Measurements from ENCODE around the gene JOSD2.

Gene JOSD2

GRCh38 chr19:50507376-50507775, 3.6 kb downstream of the JOSD2 start:
- DNase-seq, result no peak
- TF ChIP-seq, protein P1, sequence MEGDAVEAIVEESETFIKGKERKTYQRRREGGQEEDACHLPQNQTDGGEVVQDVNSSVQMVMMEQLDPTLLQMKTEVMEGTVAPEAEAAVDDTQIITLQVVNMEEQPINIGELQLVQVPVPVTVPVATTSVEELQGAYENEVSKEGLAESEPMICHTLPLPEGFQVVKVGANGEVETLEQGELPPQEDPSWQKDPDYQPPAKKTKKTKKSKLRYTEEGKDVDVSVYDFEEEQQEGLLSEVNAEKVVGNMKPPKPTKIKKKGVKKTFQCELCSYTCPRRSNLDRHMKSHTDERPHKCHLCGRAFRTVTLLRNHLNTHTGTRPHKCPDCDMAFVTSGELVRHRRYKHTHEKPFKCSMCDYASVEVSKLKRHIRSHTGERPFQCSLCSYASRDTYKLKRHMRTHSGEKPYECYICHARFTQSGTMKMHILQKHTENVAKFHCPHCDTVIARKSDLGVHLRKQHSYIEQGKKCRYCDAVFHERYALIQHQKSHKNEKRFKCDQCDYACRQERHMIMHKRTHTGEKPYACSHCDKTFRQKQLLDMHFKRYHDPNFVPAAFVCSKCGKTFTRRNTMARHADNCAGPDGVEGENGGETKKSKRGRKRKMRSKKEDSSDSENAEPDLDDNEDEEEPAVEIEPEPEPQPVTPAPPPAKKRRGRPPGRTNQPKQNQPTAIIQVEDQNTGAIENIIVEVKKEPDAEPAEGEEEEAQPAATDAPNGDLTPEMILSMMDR (IDR thresholded peaks at IDR 0.05), result no peak
- Histone ChIP-seq H3K36me3 (peaks cover 0 to 14% (median 12%) of the 10 kb centered on the region in 3 donors), H3K4me1 (peaks cover 0 to 15% (median 12%) of the 10 kb centered on the region in 4 donors), H3K9me3 (no peaks in the 10 kb centered on the region), H3K27ac (no peak overlapping the region), H3K4me3 (no peak overlapping the region), H3K27me3 (no peaks in the 10 kb centered on the region)
- intact Hi-C loops (cut with DNase I; ENCODE audit: low total_unique reads), result no loop called here

DNA sequence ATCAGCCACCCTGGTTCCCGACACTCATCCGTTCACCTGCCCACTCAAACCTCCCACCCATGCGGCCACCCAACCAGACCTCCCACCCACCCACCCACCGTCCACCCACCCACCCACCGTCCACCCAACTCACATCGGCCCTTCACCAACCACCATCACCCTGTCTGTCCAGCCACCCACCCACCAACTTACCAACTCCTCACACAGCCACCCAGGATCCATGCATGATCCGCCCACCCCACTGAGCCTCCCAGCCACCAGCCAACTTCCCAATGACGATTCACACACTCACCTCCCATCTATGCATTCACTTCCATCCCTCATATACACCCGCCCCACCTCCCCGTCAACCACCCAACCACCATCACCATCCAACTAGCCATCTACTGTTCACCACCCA, 4.3 kb downstream of the JOSD2 start:
- no peaks in the 10 kb centered on the region for H3K9me3 ChIP-seq
- H3K4me1 ChIP-seq, result peaks cover 0 to 12% (median 11%) of the 10 kb centered on the region in 4 donors
- intact Hi-C loops (cut with DNase I; ENCODE audit: low total_unique reads), result no loop called here
- DNase-seq, result no peak
- no peak overlapping the region for H3K27ac ChIP-seq
- no peaks in the 10 kb centered on the region for H3K27me3 ChIP-seq
- peaks cover 0 to 14% (median 12%) of the 10 kb centered on the region in 3 donors for H3K36me3 ChIP-seq
- no peak overlapping the region for H3K4me3 ChIP-seq
- TF ChIP-seq, protein P1 (IDR thresholded peaks at IDR 0.05), result no peak

GRCh38 chr19:50505856-50506611, 5.0 kb downstream of the JOSD2 start:
- TF ChIP-seq, protein P1 (IDR thresholded peaks at IDR 0.05), result no peak
- no peak overlapping the region for H3K27ac ChIP-seq
- no peaks in the 10 kb centered on the region for H3K9me3 ChIP-seq
- intact Hi-C loops (cut with DNase I; ENCODE audit: low total_unique reads), result no loop called here
- H3K27me3 ChIP-seq, result no peaks in the 10 kb centered on the region
- H3K36me3 ChIP-seq, result peaks cover 0 to 14% (median 12%) of the 10 kb centered on the region in 3 donors
- no peak overlapping the region for H3K4me3 ChIP-seq
- DNase-seq, result no peak
- peaks cover 0 to 12% (median 9%) of the 10 kb centered on the region in 4 donors for H3K4me1 ChIP-seq

DNA sequence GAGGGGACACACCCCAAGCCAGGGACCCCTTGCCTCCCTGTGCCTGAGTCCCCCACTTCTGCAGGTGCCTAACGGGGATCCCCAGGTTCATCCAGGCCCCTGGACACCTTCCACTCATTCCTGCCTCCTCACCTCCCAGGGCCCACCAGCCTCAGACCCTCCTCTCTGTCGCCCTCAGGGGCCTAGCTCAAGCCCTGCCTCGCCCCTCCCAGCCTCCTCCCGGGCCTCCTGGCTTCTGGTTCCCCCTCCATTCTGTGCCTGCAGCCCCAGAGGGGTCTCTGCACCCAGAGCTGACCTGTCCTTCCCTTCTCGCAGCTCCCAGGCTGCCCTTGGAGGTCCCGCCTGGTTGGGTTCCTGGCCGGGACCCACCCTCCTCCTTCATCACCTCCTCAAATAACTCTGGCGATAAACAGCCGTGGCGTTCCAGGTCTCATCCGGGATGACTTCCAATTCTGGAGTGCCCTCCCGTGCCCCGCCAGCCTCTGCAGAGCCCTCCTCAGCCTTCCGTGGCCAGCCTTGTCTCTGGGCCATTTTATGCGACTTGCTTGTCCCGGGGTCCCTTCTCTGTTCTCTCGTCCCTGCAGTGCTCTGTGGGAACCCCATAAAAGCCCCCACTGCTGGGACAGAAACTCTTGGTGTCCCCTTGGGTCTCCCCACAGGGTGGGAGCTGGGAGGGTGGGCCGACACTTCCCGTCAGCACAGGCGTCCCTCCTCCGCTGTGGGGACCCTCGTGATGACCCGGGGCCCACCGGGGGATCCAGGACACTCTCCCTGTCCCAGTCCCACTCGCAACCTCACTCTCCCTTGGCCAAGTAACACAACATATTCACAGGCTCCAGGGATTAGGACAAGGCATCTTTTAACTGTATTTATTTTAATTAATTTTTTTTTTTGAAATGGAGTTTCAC, 9.2 kb downstream of the JOSD2 start:
- Histone ChIP-seq H3K4me1 (no peaks in the 10 kb centered on the region), H3K36me3 (peaks cover 0 to 14% (median 12%) of the 10 kb centered on the region in 3 donors), H3K27ac (no peak overlapping the region), H3K27me3 (peaks cover 0 to 10% of the 10 kb centered on the region in 2 donors), H3K4me3 (no peak overlapping the region), H3K9me3 (no peaks in the 10 kb centered on the region)
- intact Hi-C loops (cut with DNase I; ENCODE audit: low total_unique reads), result no loop called here
- TF ChIP-seq, protein P1 (IDR thresholded peaks at IDR 0.05), result no peak
- peak in 1 of 2 donors; percentile 59 for DNase-seq

- Histone ChIP-seq H3K27ac (no peak overlapping the region), H3K9me3 (no peaks in the 10 kb centered on the region), H3K36me3 (peaks cover 0 to 11% (median 10%) of the 10 kb centered on the region in 3 donors), H3K4me1 (no peaks in the 10 kb centered on the region), H3K27me3 (peaks cover 0 to 10% of the 10 kb centered on the region in 2 donors), H3K4me3 (no peak overlapping the region)
- intact Hi-C loops (cut with DNase I; ENCODE audit: low total_unique reads), result no loop called here
- TF ChIP-seq, protein P1 (IDR thresholded peaks at IDR 0.05), result no peak
- no peak for DNase-seq
These were observed 9.8 kb downstream of the JOSD2 start for GRCh38 chr19:50501186-50501567.
